Right ventricle myocardium inferior (tissue), 1 donor: ENCODE data around the gene DMTF1. TPM values are rescaled to one million over a fixed set of nuclear protein-coding genes. Genes with fewer than 3 reads are reported as not detected.
"Not testable (repeated sequence)": the region's sequence is repeated elsewhere in the genome, so short reads cannot be mapped to it uniquely, and the experiment has no call there.

Experiments
- ATAC-seq: fragments of 200-7000 bp; cut with Tn5 transposase; one replicate; pipeline ENCODE4 v1.9.1; 2020; ENCODE audit warnings: mild to moderate bottlenecking, moderate library complexity
- DNase-seq: peaks from one replicate; pipeline ENCODE4 v3.0.0; 2021; ENCODE audit errors: missing footprints
- intact Hi-C: fragments of 100-400 bp; cut with DNase I; formaldehyde crosslinking; loops from one replicate; pipeline ENCODE4 v1.11.0; 2022
- long read RNA-seq: library from polyadenylated mRNA; unstranded; transcript quantifications from one replicate; pipeline ENCODE4 v2.0.0, GENCODE V29; 2021
- total RNA-seq: library from RNA; stranded (reverse); fragmentation: NEBNext Ultra II Directional; extraction: Animal tissue kit (Norgen Biotek cat#: 25700); gene quantifications from one replicate; pipeline ENCODE4 v1.2.1, GENCODE V29; 2021
- donor health status: DM: no; HTN: yes; CAD: no; lungs with severe emphysema.

DMTF1 gene, protein sequence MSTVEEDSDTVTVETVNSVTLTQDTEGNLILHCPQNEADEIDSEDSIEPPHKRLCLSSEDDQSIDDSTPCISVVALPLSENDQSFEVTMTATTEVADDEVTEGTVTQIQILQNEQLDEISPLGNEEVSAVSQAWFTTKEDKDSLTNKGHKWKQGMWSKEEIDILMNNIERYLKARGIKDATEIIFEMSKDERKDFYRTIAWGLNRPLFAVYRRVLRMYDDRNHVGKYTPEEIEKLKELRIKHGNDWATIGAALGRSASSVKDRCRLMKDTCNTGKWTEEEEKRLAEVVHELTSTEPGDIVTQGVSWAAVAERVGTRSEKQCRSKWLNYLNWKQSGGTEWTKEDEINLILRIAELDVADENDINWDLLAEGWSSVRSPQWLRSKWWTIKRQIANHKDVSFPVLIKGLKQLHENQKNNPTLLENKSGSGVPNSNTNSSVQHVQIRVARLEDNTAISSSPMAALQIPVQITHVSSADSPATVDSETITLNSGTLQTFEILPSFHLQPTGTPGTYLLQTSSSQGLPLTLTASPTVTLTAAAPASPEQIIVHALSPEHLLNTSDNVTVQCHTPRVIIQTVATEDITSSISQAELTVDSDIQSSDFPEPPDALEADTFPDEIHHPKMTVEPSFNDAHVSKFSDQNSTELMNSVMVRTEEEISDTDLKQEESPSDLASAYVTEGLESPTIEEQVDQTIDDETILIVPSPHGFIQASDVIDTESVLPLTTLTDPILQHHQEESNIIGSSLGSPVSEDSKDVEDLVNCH
- total RNA-seq: 22.1 TPM
- long read RNA-seq, partial matches to known transcripts: 1 of 5 reads
- long read RNA-seq, other reads (novel, unspliced or antisense): 4 of 5 reads

GRCh38 chr7:87152112-87152896 is at the start of gene DMTF1:
TSS of gene DMTF1 (plus strand) at chr7:87152453. CDS start at chr7:87164942, 12,489 bp downstream.
- intact Hi-C loops: loop anchor here (5.0 to 10.0 kb wide), 4 partner anchors 65 to 722 kb away; partner anchors contain the start of genes CROT, DBF4, ELAPOR2 and SLC25A40

GRCh38 chr7:87105401-87105800 is 46.9 kb upstream of the DMTF1 start:
- DNase-seq (no peak), ATAC-seq (no peak)
- intact Hi-C loops: no loop called here

More at GRCh38 chr7:87152112-87152896, at the start of gene DMTF1:
- peak; percentile 97 for DNase-seq
- ATAC-seq: peak; percentile 98

DNA sequence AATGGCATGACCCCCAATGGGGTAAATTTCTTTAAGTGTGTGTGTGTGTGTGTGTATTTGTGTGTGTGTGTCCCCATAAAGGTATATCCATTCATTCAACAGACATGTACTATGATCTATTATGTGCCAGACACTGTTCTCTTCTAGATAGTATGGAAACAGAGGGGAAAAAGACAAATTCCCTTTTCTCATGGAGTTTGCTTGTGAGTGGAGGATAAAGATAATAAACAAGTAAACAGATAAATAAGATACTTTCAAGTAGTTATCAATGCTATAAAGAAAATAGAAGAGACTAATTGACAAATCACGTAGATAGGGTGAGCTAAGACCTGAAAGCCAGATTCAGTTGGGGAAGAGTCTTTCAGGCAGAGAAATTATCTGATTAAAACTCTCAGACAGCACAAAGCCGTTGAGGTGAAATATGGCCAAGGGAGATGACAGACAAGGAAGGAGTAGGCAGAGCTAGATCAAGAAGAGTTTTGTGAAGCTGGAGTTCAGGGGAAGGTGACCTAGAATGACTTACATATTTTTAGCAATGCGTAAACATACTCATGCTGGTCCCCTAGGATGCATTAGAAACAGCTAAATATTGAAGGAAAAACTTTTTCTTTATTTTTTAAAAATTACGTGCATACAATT is 45.2 kb upstream of the DMTF1 start:
- intact Hi-C loops: no loop called here
- ATAC-seq: no peak
- no peak for DNase-seq

- intact Hi-C loops: no loop called here
- no peak for DNase-seq
- no peak for ATAC-seq
These were observed 44.1 kb upstream of the DMTF1 start for GRCh38 chr7:87107949-87108776.

- DNase-seq: no peak
- no peak for ATAC-seq
- intact Hi-C loops: no loop called here
These were observed 41.5 kb upstream of the DMTF1 start for GRCh38 chr7:87110778-87111177.

DNA sequence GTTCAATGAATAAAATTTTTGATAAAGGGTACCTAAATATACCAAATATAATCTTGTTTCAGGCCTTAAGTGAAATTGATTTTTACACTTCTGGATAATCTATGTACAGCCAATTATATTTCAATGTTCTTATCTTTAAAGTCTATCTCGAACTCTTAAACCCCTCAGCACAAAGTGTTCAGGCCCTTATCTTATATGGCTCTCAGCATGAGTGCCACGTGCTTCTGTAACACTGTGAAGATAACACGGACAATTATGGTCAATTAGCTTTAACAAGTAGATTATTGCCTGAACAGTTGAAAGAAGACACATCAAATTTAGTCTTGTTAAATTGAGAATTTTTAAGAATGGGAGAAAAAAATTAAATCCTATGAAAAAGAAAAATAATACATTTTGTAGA is 40.4 kb upstream of the DMTF1 start:
- intact Hi-C loops: no loop called here
- no peak for ATAC-seq
- no peak for DNase-seq

DNA sequence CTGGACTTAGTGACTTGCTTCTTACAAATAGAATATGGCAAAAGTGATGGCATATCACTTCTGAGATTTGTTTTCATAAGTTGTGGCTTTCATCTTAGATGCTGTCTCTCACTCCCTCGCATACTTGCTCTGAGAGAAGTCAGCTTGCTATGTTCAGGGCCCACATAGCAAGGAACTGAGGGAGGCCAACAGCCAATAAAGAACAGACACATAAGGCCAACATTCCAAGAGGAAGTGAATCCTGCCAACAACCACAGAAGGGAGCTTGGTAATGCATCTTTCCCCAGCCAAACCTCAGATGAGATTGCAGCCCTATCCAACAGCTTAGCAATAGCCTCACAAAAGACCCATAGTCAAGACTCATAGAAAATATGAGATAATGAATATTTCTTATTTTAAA is 39.2 kb upstream of the DMTF1 start:
- intact Hi-C loops: no loop called here
- ATAC-seq: no peak
- DNase-seq: no peak

DNA sequence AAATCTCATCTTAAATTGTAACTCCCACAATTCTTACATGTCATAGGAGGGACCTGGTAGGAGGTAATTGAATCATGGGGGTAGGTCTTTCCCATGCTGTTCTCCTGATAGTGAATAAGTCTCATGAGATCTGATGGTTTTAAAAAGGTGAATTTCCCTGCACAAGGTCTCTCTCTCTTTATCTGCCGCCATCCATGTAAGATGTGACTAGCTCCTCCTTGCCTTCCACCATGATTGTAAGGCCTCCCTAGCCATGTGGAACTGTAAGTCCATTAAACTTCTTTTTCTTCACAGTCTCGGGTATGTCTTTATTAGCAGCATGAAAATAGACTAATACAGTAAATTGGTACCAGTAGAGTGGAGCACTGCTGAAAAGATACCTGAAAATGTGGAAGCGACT is 38.3 kb upstream of the DMTF1 start:
- DNase-seq, ATAC-seq, intact Hi-C loops: not testable (repeated sequence)

- DNase-seq, intact Hi-C loops, ATAC-seq: not testable (repeated sequence)
These were observed 36.5 kb upstream of the DMTF1 start for GRCh38 chr7:87115772-87116171.

DNA sequence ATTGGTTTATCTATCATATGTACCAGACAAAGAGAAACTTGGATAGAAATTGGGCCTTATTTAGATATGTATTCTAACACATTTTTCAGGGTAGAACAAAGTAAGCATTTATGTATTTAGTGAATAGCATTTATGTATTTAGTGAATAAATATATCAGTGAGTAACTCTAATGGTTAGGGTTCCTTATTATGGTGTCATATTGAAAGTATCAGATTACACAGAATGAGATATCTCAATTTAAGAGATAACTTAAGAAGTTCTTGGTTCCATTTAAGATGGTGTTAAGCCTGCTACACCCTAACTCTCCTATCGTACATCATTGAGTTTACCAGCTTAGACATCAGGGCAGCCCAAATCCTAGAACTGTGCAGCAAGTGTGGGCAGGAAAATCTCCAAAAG is 35.9 kb upstream of the DMTF1 start:
- ATAC-seq (no peak), DNase-seq (no peak)
- intact Hi-C loops: no loop called here

DNA sequence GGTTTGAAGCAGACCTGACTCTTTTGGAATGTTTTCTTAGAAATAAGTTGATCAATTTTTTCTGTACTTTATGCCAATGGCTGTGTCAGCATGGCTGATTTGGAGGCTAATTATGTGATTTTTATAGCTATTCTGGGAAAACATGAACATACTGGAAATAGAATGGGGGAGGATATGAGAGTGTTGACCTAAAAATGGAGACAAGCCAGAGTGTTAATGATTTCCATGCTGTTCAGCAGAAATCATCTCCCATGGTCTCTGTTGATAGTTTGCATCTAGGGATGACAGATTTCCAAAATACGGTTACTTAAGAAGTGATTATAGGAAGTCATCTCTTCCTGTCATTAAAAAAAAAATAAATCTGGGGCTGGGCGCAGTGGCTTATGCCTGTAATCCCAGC is 32.7 kb upstream of the DMTF1 start:
- ATAC-seq: no peak
- no peak for DNase-seq
- intact Hi-C loops: no loop called here

GRCh38 chr7:87123105-87123504 is 29.1 kb upstream of the DMTF1 start:
- intact Hi-C loops: no loop called here
- DNase-seq: no peak
- ATAC-seq: no peak

GRCh38 chr7:87127019-87127418 is 25.2 kb upstream of the DMTF1 start:
- DNase-seq: no peak
- no peak for ATAC-seq
- intact Hi-C loops: no loop called here

DNA sequence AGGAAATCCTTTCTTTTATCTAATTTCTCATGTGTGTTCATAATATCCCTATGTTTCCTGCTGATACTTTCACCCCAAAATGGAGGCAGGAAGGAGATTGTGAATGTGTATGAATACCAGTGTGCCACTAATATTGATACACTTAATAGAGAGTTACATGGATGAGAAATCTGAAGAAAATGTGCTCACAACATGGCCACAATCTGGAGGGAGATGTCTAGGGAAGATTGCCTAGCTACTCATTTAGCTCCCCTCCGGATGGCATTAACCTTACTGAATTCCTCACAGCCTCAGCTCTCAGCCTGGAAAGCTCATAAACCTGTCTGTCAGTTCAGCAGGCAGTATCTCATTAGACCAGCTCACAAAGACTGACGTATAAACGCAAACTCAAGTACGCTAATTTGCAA is 23.4 kb upstream of the DMTF1 start:
- ATAC-seq (no peak), DNase-seq (no peak)
- intact Hi-C loops: no loop called here

DNA sequence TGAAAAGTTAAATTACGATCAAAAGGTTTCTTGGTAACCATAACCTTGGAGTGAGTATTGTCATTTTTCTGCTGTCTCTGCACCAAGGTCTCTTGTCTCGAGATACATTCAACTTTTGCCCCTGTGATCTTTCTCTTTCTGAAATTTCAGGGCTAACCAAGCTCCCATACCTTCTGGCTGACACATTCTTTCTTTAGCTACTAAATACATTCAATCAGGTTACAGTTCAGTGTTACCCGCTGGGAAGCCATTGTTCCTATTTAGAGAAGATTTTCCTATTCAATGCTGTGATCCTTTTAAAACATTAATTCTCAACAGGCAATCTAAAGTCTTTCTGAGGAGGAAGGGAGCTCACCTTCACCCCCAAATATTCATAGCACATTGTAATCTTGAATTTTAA is 22.9 kb upstream of the DMTF1 start:
- intact Hi-C loops: no loop called here
- DNase-seq: no peak
- ATAC-seq: no peak

- DNase-seq: no peak
- intact Hi-C loops: no loop called here
- no peak for ATAC-seq
These were observed 22.4 kb upstream of the DMTF1 start for GRCh38 chr7:87129848-87130247.

GRCh38 chr7:87131771-87132170 is 20.5 kb upstream of the DMTF1 start:
- ATAC-seq (no peak), DNase-seq (no peak)
- intact Hi-C loops: no loop called here

DNA sequence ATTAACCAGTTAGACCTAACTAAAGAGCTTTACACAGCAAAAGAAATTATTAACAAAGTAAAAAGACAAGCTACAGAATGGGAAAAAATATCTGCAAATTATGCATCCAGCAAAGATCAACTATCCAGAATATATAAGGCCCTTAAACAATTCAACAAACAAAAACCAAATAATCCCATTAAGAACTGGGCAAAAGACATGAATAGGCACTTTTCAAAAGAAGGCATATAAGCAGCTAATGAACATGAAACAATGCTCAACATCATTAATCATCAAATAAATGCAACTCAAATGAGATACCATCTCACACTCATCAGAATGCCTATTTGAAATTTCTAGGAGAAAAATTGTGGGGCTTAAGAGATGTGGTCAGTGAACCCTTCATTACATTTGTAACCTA is 15.0 kb upstream of the DMTF1 start:
- ATAC-seq (no peak), DNase-seq (no peak)
- intact Hi-C loops: no loop called here
